Measurements from ENCODE around the gene TRAF3. TPM values are rescaled to one million over a fixed set of nuclear protein-coding genes. Genes with fewer than 3 reads are reported as not detected.

TRAF3 gene
- total RNA-seq, 1 donor = 19.5 TPM

GRCh38 chr14:102901633-102902032, 124.4 kb downstream of the TRAF3 start:
- Histone ChIP-seq H3K9me3 (ENCODE audit: low read depth, low read length) (no peaks in the 10 kb centered on the region), H3K36me3 (ENCODE audit: insufficient read depth, low read length) (peaks cover 32% of the 10 kb centered on the region), H3K79me2 (ENCODE audit: insufficient read depth, low read length) (no peaks in the 10 kb centered on the region), H3K4me3 (ENCODE audit: insufficient read depth, low read length) (no peak overlapping the region), H3K4me1 (ENCODE audit: insufficient read depth, low read length) (no peaks in the 10 kb centered on the region), H2AFZ (ENCODE audit: low read length) (no peak overlapping the region), H3K27me3 (ENCODE audit: insufficient read depth, low read length) (no peaks in the 10 kb centered on the region), H3K27ac (ENCODE audit: low read depth, low read length) (no peak overlapping the region), H3K4me2 (ENCODE audit: insufficient read depth, low read length) (no peak overlapping the region), H4K20me1 (ENCODE audit: insufficient read depth, low read length) (no peaks in the 10 kb centered on the region)
- no peak for TF ChIP-seq CTCF (IDR thresholded peaks at IDR 0.05; ENCODE audit: extremely low read depth, low read depth, low read length)
- peak; percentile 14 for DNase-seq (ENCODE audit: insufficient read length, low spot score, missing footprints)

GRCh38 chr14:102902086-102902485, 124.8 kb downstream of the TRAF3 start:
- H3K79me2 ChIP-seq (ENCODE audit: insufficient read depth, low read length) = no peaks in the 10 kb centered on the region
- no peak overlapping the region for H3K4me3 ChIP-seq (ENCODE audit: insufficient read depth, low read length)
- H4K20me1 ChIP-seq (ENCODE audit: insufficient read depth, low read length) = no peaks in the 10 kb centered on the region
- H3K9me3 ChIP-seq (ENCODE audit: low read depth, low read length) = no peaks in the 10 kb centered on the region
- no peaks in the 10 kb centered on the region for H3K27me3 ChIP-seq (ENCODE audit: insufficient read depth, low read length)
- no peak overlapping the region for H3K27ac ChIP-seq (ENCODE audit: low read depth, low read length)
- H3K4me2 ChIP-seq (ENCODE audit: insufficient read depth, low read length) = no peak overlapping the region
- H3K4me1 ChIP-seq (ENCODE audit: insufficient read depth, low read length) = no peaks in the 10 kb centered on the region
- peak; percentile 55 for DNase-seq (ENCODE audit: insufficient read length, low spot score, missing footprints)
- H2AFZ ChIP-seq (ENCODE audit: low read length) = no peak overlapping the region
- H3K36me3 ChIP-seq (ENCODE audit: insufficient read depth, low read length) = peaks cover 32% of the 10 kb centered on the region
- no peak for TF ChIP-seq CTCF (IDR thresholded peaks at IDR 0.05; ENCODE audit: extremely low read depth, low read depth, low read length)

- Histone ChIP-seq H3K4me2 (ENCODE audit: insufficient read depth, low read length) (no peak overlapping the region), H4K20me1 (ENCODE audit: insufficient read depth, low read length) (no peaks in the 10 kb centered on the region), H3K27me3 (ENCODE audit: insufficient read depth, low read length) (no peaks in the 10 kb centered on the region), H3K27ac (ENCODE audit: low read depth, low read length) (no peak overlapping the region), H3K9me3 (ENCODE audit: low read depth, low read length) (no peaks in the 10 kb centered on the region), H3K36me3 (ENCODE audit: insufficient read depth, low read length) (peaks cover 26% of the 10 kb centered on the region), H3K79me2 (ENCODE audit: insufficient read depth, low read length) (no peaks in the 10 kb centered on the region), H2AFZ (ENCODE audit: low read length) (no peak overlapping the region), H3K4me1 (ENCODE audit: insufficient read depth, low read length) (no peaks in the 10 kb centered on the region), H3K4me3 (ENCODE audit: insufficient read depth, low read length) (no peak overlapping the region)
- no peak for TF ChIP-seq CTCF (IDR thresholded peaks at IDR 0.05; ENCODE audit: extremely low read depth, low read depth, low read length)
- DNase-seq (ENCODE audit: insufficient read length, low spot score, missing footprints) = peak; percentile 78
Observed at GRCh38 chr14:102902523-102903247, 125.4 kb downstream of the TRAF3 start.

GRCh38 chr14:102903248-102903888, 126.1 kb downstream of the TRAF3 start:
- peaks cover 21% of the 10 kb centered on the region for H3K36me3 ChIP-seq (ENCODE audit: insufficient read depth, low read length)
- peak; percentile 71 for DNase-seq (ENCODE audit: insufficient read length, low spot score, missing footprints)
- H4K20me1 ChIP-seq (ENCODE audit: insufficient read depth, low read length) = no peaks in the 10 kb centered on the region
- no peaks in the 10 kb centered on the region for H3K4me1 ChIP-seq (ENCODE audit: insufficient read depth, low read length)
- H3K79me2 ChIP-seq (ENCODE audit: insufficient read depth, low read length) = no peaks in the 10 kb centered on the region
- no peak overlapping the region for H3K4me2 ChIP-seq (ENCODE audit: insufficient read depth, low read length)
- H2AFZ ChIP-seq (ENCODE audit: low read length) = no peak overlapping the region
- no peak for TF ChIP-seq CTCF (IDR thresholded peaks at IDR 0.05; ENCODE audit: extremely low read depth, low read depth, low read length)
- no peaks in the 10 kb centered on the region for H3K9me3 ChIP-seq (ENCODE audit: low read depth, low read length)
- no peak overlapping the region for H3K27ac ChIP-seq (ENCODE audit: low read depth, low read length)
- H3K27me3 ChIP-seq (ENCODE audit: insufficient read depth, low read length) = no peaks in the 10 kb centered on the region
- no peak overlapping the region for H3K4me3 ChIP-seq (ENCODE audit: insufficient read depth, low read length)
